ENCODE measurements around the gene ARHGAP45.
A peak's percentile ranks its signal among the peaks of the same experiment; 100 is the strongest.

Gene ARHGAP45

DNA sequence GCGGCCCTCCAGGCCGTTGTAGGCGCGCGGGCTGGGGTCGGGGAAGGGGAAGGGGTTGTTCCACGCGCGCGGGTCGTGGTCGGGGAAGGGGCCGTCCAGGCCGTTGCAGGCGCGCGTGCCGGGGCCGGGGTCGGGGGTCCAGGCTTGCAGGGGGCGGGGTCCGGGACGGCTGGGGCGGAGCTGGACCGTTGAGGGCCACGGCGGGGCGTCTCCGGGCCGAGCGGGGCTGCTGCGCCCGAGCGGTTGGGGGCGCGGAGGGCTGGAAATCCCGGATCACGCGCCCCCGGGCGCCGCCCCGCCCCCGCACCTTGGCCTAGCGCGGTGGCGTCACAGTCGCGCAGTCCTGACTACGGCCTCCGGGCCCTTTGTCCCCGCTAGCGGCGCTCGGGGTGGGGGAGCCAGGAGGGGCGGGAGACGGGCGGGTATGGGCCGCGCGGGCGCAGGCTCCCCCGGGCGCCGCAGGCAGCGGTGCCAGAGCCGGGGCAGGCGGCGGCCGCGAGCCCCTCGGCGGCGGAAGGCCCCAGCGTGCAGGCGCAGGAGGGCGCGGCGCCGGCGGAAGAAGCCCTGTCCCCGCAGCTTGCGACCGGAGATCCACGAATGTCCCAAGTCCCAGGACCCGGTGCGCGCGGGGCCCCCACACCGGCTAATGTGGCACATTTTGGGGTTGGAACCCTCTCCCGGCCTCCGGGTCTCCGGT is 37.5 kb downstream of the ARHGAP45 start:
- peaks cover 26% of the 10 kb centered on the region for H3K36me3 ChIP-seq
- no peaks in the 10 kb centered on the region for H3K9me3 ChIP-seq
- H3K4me3 ChIP-seq (ENCODE audit: low read depth, low read length) = peak overlapping the region; percentile 64
- peak; percentile 81 for DNase-seq
- no peaks in the 10 kb centered on the region for H3K4me1 ChIP-seq
- TF ChIP-seq, protein P1, sequence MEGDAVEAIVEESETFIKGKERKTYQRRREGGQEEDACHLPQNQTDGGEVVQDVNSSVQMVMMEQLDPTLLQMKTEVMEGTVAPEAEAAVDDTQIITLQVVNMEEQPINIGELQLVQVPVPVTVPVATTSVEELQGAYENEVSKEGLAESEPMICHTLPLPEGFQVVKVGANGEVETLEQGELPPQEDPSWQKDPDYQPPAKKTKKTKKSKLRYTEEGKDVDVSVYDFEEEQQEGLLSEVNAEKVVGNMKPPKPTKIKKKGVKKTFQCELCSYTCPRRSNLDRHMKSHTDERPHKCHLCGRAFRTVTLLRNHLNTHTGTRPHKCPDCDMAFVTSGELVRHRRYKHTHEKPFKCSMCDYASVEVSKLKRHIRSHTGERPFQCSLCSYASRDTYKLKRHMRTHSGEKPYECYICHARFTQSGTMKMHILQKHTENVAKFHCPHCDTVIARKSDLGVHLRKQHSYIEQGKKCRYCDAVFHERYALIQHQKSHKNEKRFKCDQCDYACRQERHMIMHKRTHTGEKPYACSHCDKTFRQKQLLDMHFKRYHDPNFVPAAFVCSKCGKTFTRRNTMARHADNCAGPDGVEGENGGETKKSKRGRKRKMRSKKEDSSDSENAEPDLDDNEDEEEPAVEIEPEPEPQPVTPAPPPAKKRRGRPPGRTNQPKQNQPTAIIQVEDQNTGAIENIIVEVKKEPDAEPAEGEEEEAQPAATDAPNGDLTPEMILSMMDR (IDR thresholded peaks at IDR 0.05; ENCODE audit: low read depth, low read length) = no peak
- H3K27me3 ChIP-seq = no peaks in the 10 kb centered on the region

DNA sequence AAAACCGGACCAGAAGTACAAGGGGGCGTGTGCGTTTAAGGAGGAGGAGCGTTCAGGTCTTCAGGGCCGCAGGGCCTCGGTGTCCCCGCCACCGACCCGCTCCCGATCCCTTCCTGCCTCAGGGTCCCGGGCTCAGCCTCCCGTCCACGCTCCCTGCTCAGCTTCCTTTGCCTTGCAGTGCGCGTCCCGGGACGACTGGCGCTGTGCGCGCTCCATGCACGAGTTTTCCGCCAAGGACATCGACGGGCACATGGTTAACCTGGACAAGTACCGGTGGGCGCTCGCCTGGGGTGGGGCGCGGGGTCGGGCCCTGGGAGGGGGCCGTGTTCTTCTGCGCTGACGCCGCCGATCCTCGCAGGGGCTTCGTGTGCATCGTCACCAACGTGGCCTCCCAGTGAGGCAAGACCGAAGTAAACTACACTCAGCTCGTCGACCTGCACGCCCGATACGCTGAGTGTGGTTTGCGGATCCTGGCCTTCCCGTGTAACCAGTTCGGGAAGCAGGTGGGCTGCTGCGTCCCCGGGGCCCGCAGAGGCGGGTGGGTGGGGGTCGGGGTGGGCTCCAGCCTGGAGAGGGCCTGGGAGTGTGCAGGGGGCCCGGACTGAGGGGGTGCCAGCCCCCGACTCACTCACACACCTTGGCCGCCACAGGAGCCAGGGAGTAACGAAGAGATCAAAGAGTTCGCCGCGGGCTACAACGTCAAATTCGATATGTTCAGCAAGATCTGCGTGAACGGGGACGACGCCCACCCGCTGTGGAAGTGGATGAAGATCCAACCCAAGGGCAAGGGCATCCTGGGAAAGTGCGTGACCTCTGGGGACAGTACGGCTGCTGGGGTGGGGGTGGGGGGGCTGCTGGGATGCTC is 38.3 kb downstream of the ARHGAP45 start:
- no peaks in the 10 kb centered on the region for H3K27me3 ChIP-seq
- peaks cover 26% of the 10 kb centered on the region for H3K36me3 ChIP-seq
- no peaks in the 10 kb centered on the region for H3K4me1 ChIP-seq
- H3K4me3 ChIP-seq (ENCODE audit: low read depth, low read length) = peak overlapping the region; percentile 64
- peak; percentile 51 for DNase-seq
- TF ChIP-seq, protein P1 (IDR thresholded peaks at IDR 0.05; ENCODE audit: low read depth, low read length) = no peak
- H3K9me3 ChIP-seq = no peaks in the 10 kb centered on the region

DNA sequence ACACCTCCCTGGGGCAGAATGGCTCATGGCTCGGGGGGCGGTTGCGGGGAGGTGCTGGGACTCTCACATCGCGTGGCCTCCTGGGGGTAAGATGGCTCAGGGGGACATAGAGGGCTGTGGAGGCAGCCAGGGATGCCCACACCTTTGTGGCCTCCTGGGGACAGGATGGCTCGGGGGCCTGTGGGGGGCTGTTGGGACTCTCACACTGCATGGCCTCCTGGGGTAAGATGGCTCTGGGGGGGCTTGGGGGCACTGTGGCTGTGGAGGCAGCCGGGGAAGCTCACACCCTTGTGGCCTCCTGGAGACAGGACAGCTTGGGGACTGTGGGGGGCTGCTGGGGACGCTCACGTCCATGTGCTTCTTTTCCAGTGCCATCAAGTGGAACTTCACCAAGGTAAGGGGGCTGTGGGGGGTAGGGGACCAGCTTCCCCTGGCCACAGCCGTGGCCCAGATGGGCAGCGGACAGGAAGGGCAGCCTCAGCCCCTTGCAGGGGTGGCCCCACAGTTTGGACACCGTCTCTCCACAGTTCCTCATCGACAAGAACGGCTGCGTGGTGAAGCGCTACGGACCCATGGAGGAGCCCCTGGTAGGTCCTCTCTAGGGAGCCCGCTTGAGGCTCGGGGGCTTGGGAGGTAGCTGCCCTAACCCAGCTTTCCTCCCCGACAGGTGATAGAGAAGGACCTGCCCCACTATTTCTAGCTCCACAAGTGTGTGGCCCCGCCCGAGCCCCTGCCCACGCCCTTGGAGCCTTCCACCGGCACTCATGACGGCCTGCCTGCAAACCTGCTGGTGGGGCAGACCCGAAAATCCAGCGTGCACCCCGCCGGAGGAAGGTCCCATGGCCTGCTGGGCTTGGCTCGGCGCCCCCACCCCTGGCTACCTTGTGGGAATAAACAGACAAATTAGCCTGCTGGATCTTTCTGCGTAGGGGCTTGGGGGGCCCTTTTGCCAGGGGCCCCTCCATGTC is 39.2 kb downstream of the ARHGAP45 start:
- Histone ChIP-seq H3K36me3 (peaks cover 29% of the 10 kb centered on the region), H3K4me3 (ENCODE audit: low read depth, low read length) (no peak overlapping the region), H3K4me1 (no peaks in the 10 kb centered on the region), H3K27me3 (no peaks in the 10 kb centered on the region), H3K9me3 (no peaks in the 10 kb centered on the region)
- TF ChIP-seq, protein P1 (IDR thresholded peaks at IDR 0.05; ENCODE audit: low read depth, low read length) = no peak
- no peak for DNase-seq

DNA sequence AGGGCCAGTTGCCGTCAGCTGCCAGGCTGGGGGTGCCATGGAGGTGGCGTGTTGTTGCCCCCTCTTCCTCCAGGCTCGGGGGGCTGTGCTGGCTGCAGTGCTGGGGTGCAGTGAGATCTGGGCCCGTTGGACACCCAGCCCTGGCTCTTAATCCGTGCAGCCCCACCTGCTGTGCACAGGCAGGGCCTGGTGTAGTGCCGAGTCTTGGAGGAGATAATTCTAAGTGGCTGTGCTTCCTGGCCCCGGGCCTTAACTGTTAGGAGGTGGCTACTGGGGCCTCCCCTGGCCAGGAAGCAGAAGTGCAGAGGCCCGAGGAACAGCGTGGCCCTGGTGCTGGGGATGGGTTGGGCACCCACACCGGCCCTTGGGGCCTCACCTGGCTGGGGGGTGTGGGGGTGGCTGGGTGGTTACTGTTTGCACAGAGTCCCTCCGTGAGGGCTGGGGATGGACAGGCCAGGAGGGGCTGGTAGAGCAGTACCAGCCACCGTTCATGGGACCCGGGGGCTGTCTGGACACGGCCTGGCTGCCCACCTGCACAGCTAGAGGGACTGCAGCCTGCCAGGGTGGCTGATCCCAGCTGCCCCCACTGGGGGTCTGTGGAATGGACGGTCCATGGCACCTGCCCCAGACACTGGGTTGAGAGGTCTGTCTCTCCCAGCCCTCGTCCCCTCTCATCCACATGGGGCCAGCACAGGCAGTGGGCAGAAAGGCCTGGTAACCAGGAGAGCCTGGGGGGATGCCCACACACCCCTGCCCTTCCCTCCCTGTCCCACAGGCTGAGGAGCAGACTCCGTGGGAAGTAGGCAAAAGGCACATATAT is 40.1 kb downstream of the ARHGAP45 start:
- 0 out of 2 replicates have a peak, but pooled peaks cover 2% of the 10 kb centered on the region for H3K4me1 ChIP-seq
- H3K4me3 ChIP-seq (ENCODE audit: low read depth, low read length) = no peak overlapping the region
- TF ChIP-seq, protein P1 (IDR thresholded peaks at IDR 0.05; ENCODE audit: low read depth, low read length) = no peak
- no peaks in the 10 kb centered on the region for H3K9me3 ChIP-seq
- peaks cover 29% of the 10 kb centered on the region for H3K36me3 ChIP-seq
- no peak for DNase-seq
- no peaks in the 10 kb centered on the region for H3K27me3 ChIP-seq

DNA sequence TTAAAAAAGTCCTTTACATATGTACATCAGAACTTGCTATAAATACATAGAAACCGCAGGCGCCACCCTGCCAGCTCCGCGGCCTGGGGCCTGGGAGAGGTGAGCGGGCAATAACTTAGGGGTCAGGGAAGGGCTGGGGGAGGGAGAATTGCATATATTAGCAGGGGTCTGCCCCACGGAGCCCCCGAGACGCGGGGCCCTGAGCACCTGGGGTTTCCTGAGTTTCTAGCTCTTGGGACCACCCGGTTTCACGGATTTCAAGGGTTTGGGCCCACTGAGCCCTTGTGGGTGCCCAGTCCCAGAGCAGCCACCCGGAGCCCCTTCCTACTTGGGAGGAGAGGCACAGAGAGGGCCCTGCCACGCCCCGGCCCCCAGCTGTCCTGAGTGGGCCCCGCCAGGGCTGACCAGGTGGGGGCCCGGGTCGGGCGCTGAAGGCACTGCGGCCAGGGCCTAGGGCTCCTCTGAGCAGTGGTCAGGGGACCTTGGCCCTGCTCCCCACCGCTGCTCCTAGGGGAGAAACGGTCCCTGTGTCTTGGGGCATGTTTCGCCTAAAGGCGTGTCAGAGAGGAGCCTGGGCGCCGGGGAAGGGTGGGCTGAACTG is 40.8 kb downstream of the ARHGAP45 start:
- peaks cover 33% of the 10 kb centered on the region for H3K36me3 ChIP-seq

More for the DNA sequence above, 40.8 kb downstream of the ARHGAP45 start:
- TF ChIP-seq, protein P1 (IDR thresholded peaks at IDR 0.05; ENCODE audit: low read depth, low read length) = no peak
- Histone ChIP-seq H3K27me3 (no peaks in the 10 kb centered on the region), H3K9me3 (no peaks in the 10 kb centered on the region), H3K4me1 (peaks cover 6% of the 10 kb centered on the region), H3K4me3 (ENCODE audit: low read depth, low read length) (no peak overlapping the region)
- no peak for DNase-seq

Data from BE2C (cell line).